HG03095 (cell line): Measurements from ENCODE around the gene FAM83E.
"Not testable (repeated sequence)": the region's sequence is repeated elsewhere in the genome, so short reads cannot be mapped to it uniquely, and the experiment has no call there.

Experiments
- ATAC-seq: cut with Tn5 transposase; IDR thresholded peaks from one replicate; pipeline ENCODE4 v1.9.1; 2021; ENCODE audit warnings: moderate library complexity; ENCODE audit not compliant: unreplicated experiment

FAM83E gene

DNA sequence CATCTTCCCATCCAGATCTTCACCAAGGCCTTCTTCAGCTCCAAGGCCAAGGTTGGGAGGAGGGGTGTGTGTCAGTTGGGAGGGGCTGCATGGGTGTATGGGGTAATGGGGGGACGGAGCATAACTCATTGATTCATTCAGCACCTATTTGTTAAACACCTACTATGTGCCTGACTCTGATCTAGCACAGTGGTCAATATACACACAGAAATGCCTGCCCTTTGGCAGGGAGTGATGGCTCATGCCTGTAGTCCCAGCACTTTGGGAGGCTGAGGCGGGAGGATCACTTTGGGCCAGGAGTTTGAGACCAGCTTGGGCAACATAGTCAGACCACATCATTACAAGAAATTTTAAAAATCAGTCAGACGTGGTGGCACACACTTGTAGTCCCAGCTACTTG, 27.5 kb downstream of the FAM83E start:
- ATAC-seq, result no peak

DNA sequence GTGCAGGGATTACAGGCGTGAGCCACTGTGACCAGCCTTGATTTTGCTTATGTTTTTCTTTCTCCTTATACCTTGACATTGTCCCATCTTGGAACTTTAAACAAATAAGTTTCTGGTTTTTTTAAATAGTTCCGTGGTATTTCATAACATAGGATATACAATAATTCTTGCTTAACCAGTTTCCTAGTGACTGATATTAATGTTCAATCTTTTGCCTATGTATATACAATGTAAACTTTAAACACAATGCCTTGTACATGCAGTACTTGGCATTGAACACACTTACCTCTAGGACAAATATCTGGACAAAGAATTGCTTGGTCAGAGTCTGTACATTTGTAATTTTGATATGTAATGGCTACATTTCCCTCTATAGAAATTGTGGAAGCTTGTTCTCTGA, 32.7 kb downstream of the FAM83E start:
- no peak for ATAC-seq

DNA sequence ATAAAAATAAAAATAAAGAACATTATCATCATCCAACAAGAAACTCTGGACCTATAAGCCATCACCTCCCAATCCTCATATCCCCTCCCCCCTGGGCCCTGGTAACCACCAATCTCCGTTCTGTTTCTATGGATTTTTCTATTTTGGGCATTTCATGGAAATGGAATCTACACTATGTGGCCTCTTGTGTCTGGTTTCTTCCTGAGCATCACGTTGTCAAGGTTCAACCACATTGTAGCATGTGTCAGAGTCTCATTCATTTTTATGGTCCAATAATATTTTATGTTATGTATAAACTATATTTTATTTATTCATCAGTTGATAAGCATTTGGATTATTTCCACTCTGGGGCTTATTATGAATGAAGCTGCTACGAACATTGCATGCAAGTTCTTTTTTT, 36.0 kb downstream of the FAM83E start:
- no peak for ATAC-seq

DNA sequence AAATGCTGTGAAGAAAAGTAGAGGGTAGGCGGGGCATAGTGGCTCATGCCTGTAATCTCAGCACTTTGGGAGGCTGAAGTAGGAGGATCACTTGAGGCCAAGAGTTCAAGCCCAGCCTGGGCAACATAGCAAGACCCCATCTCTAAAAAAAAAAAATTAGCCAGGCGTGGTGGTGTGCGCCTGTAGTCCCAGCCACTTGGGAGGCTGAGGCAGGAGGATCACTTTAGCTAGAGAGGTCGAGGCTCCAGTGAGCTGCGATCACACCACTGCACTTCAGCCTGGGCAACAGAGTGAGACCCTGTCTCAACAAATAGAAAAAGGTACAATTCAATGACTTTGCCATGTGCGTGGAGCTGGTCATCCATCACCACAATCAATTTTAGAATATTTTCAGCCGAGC, 37.0 kb downstream of the FAM83E start:
- ATAC-seq, result not testable (repeated sequence)

DNA sequence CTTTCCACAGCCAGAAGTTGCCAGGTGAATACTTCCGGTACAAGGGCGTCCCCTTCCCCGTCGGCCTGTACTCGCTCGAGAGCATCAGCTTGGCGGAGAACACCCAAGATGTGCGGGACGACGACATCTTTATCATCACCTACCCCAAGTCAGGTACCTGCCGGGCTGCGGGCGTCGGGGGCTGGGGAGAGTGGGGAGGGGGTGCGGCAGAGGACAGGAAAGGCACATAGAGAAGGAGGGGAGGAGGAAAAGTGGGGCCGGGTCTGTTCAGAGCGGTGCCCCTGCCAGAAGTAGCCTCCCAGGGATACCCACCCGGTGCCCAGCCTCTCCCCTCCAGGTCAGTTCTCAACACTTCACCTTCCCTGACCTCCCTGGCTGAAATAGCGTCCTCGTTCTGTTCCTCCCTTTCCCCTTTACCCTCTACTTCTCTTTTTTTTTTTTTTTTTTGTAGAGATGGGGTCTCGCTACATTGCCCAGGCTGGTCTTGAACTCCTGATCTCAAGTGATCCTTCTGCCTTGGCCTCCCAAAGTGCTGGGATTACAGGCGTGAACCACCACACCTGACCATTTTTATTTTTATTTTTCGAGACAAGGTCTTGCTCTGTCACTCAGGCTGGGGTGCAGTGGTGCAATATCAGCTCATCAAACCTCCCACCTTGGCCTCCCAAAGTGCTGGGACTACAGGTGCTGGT, 38.8 kb downstream of the FAM83E start:
- ATAC-seq, result no peak

DNA sequence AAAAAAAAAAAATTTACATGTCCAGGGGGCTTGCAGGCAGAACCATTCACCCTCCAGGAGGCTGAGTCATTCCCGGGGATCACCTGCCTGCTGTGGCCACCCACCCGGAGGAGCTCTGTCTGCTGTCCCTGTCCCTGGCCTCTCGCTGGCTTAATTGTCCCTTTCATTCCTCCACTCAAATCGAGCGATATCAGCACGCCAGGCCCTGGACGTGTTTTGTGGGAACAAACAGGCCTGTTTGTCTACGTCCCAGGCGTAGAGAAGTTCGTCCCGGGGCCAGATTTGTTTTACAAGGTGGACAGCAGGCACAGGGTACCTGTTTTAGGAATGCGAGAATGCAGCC, 41.7 kb downstream of the FAM83E start:
- ATAC-seq, result no peak

DNA sequence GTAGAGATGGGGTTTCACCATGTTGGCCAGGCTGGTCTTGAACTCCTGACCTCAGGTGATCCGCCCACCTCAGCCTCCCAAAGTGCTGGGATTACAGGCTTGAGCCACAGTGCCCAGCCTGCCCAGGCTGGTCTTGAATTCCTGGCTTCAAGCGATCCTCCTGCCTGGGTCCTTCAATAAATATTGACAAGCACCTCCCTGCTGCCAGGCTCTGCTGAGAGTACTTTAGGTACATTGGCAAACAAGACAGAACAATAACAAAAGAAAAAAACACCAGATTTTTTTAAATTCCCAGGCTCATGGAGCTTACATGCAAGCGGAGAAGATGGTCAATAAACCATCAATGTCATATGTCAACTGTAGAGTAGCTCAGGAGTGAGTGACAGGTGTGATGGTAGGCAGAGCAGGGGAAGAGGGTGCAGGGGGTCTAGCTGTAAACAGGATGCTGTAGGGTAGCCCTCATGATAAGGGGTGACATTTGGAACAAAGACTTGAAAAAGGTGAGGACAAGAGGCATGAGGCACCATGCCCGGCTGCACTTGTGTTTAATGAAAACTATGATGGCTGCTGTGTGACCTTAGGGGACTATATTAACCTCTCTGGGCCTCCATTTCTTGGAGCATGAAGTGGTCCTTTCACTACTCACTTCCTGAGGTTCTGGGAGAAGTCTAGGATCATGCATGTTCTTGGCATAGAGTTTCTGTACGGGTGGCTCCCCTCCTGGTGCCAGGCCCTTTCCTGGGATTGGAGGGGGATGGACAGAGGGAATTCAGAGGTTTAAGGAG, 43.3 kb downstream of the FAM83E start:
- no peak for ATAC-seq

DNA sequence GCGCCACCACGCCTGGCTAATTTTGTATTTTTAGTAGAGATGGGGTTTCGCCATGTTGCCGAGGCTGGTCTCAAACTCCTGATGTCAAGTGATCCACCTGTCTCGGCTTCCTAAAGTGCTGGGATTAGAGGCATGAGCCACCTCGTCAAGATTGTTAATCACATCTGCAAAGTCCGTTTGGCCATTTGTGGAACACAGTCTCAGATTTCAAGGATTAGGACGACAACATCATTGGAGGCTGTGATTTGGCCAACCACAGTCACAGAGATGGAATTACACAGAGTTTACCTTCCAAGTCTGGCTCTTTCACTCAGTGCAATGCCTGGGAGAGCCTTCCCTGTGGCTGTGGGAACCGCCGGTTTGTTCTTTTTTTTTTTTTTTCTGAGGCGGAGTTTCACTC, 45.1 kb downstream of the FAM83E start:
- ATAC-seq, result no peak

DNA sequence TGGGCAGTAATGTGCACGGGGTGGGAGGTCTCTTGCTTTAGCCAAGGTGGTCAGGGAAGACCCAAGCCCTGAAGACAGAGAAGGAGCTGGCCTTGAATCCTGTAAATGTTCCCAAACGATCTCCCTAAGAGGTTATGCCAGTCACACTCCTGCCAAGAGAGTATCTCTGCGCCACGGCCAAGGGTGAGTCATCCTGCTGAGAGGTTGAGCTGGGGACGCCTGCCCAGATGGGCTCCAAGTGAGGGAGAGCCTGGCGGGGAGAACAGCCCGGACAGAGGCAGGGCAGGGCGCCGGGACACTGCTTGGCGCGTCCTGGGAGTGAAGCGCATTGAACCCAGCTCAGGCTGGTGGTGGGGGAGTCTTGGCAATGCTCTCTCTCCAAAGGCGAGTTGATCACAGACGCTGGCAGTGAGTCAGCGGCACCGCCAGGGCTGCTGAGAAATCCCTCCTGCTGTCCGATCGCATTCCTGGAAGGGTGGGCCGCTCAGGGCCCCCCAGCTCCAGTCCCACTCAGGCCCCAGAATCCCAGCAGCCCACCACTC, 46.5 kb downstream of the FAM83E start:
- no peak for ATAC-seq

DNA sequence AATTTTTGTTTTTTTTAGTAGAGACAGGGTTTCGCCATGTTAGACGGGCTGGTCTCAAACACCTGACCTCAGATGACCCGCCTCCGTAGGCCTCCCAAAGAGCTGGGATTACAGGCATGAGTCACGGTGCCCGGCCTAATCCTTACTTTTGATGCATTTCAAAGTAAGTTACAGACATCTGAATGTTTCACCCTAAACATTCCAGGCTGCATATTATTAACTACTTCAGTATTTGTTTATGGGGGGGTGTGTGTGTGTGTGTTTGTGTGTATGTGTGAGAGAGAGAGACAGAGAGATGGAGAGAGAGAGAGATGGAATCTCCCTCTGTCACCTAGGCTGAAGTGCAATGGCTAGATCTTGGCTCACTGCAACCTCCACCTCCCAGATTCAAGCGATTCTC, 49.8 kb downstream of the FAM83E start:
- no peak for ATAC-seq
